OCI-LY3 (cell line): ENCODE measurements around the gene CAMTA1.

ENCODE experiments used
- H2AFZ ChIP-seq: fragments of 200-600, 300-600 bp; shearing (Covaris generic); 2 replicates; pipeline ENCODE4 v1.6.0; 2014; ENCODE audit warnings: antibody characterized with exemption, low read depth, low read length
- H3K27ac ChIP-seq: fragments of 200-600, 300-600 bp; sonication (generic); 2 replicates; pipeline ENCODE4 v1.5.1; 2014; ENCODE audit warnings: mild to moderate bottlenecking, low read length, moderate library complexity, mixed read lengths
- H3K27me3 ChIP-seq: fragments of 200-600, 300-600 bp; sonication (generic); 2 replicates; pipeline ENCODE4 v1.6.1; 2014; ENCODE audit warnings: low read depth, low read length, mixed read lengths
- H3K36me3 ChIP-seq: fragments of 200-600, 300-600 bp; sonication (generic); replicated peaks from 2 replicates; pipeline ENCODE3; 2014; ENCODE audit warnings: low read depth, low read length, mixed read lengths
- H3K4me1 ChIP-seq: fragments of 300-600, 200-600 bp; sonication (generic); 2 replicates; pipeline ENCODE4 v1.6.1; 2014; ENCODE audit warnings: low read length, mixed read lengths
- H3K4me2 ChIP-seq: fragments of 200-600, 300-600 bp; sonication (generic); 2 replicates; pipeline ENCODE4 v1.6.1; 2014; ENCODE audit warnings: low read length, mixed read lengths
- H3K4me3 ChIP-seq: fragments of 300-600, 200-600 bp; sonication (generic); 2 replicates; pipeline ENCODE4 v1.5.1; 2014; ENCODE audit warnings: antibody characterized with exemption, mild to moderate bottlenecking, low read length, moderate library complexity
- H3K79me2 ChIP-seq: fragments of 300-600, 200-600 bp; shearing (Covaris generic); 2 replicates; pipeline ENCODE4 v1.6.1; 2014; ENCODE audit warnings: mild to moderate bottlenecking, low read length, mixed read lengths
- H3K9ac ChIP-seq: fragments of 300-600, 200-600 bp; shearing (Covaris generic); 2 replicates; pipeline ENCODE4 v1.6.0; 2014; ENCODE audit warnings: mild to moderate bottlenecking, low read length, moderate library complexity
- H3K9me3 ChIP-seq: fragments of 200-600, 300-600 bp; shearing (Covaris generic); 2 replicates; pipeline ENCODE4 v1.6.1; 2014; ENCODE audit warnings: low read length, mixed read lengths; ENCODE audit not compliant: insufficient read depth
- H4K20me1 ChIP-seq: fragments of 200-600, 300-600 bp; sonication (generic); 2 replicates; pipeline ENCODE4 v1.6.1; 2016; ENCODE audit warnings: low read length, mixed read lengths; ENCODE audit not compliant: insufficient read depth
- EZH2phosphoT487 ChIP-seq: fragments of 200-600 bp; shearing (Covaris generic); IDR thresholded peaks from 2 replicates; pipeline ENCODE4 v1.6.1; 2018; ENCODE audit warnings: antibody characterized with exemption, mixed run types, low read depth
- TF ChIP-seq, protein P1 (sequence below): fragments of 200-600, 300-600 bp; sonication (generic); IDR thresholded peaks from 2 replicates; pipeline ENCODE4 v1.5.1; 2014; ENCODE audit warnings: antibody characterized with exemption, low read length, low read depth

The CAMTA1 gene

DNA sequence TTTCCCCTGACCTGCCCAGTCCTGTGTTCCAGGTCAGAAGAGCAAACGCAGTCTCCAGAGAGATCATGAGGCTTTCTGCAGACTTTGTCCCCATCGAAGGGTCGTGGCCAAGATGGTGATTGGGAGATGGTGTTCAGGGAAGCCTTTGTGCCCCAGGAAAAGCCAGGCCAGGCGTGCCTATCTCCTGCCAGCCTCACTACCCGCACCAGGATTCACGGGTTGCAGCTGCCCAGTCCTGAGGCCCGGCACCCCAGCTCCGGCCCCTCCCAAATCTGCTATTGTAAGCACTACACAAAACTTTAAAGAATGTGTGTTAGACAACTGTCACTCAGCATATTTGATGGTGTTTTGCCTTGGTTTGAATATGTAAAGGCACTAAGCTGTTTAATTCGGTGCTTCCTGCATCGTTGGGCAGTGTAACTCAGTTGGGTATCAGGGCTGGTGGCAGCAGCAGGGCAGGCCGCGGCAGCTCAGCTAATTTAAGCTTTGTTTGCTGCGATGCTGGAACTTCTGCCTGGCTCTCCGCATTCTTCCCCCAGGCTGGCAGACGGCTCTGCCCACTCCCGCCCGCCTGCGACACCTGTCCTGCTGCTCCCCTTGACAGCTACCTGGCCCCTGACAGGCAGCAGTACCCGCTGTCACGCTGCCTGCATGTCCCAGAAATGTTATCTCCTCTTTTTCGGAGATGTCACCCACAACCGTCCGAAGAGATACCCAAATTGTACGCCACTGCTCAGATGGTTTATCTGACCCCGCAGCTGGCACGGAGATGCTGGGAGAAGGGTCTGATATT lies 776.9 kb downstream of the CAMTA1 start:
- Histone ChIP-seq H3K79me2 (no peaks in the 10 kb centered on the region), H3K27me3 (no peaks in the 10 kb centered on the region), H3K27ac (no peak overlapping the region), H3K9me3 (no peaks in the 10 kb centered on the region), H3K4me2 (no peak overlapping the region), H3K36me3 (no peaks in the 10 kb centered on the region), H4K20me1 (no peaks in the 10 kb centered on the region), H3K4me1 (no peaks in the 10 kb centered on the region), H3K9ac (no peak overlapping the region), H2AFZ (no peak overlapping the region), H3K4me3 (no peak overlapping the region)
- TF ChIP-seq, protein P1, sequence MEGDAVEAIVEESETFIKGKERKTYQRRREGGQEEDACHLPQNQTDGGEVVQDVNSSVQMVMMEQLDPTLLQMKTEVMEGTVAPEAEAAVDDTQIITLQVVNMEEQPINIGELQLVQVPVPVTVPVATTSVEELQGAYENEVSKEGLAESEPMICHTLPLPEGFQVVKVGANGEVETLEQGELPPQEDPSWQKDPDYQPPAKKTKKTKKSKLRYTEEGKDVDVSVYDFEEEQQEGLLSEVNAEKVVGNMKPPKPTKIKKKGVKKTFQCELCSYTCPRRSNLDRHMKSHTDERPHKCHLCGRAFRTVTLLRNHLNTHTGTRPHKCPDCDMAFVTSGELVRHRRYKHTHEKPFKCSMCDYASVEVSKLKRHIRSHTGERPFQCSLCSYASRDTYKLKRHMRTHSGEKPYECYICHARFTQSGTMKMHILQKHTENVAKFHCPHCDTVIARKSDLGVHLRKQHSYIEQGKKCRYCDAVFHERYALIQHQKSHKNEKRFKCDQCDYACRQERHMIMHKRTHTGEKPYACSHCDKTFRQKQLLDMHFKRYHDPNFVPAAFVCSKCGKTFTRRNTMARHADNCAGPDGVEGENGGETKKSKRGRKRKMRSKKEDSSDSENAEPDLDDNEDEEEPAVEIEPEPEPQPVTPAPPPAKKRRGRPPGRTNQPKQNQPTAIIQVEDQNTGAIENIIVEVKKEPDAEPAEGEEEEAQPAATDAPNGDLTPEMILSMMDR, result no peak
- no peak for TF ChIP-seq EZH2phosphoT487

DNA sequence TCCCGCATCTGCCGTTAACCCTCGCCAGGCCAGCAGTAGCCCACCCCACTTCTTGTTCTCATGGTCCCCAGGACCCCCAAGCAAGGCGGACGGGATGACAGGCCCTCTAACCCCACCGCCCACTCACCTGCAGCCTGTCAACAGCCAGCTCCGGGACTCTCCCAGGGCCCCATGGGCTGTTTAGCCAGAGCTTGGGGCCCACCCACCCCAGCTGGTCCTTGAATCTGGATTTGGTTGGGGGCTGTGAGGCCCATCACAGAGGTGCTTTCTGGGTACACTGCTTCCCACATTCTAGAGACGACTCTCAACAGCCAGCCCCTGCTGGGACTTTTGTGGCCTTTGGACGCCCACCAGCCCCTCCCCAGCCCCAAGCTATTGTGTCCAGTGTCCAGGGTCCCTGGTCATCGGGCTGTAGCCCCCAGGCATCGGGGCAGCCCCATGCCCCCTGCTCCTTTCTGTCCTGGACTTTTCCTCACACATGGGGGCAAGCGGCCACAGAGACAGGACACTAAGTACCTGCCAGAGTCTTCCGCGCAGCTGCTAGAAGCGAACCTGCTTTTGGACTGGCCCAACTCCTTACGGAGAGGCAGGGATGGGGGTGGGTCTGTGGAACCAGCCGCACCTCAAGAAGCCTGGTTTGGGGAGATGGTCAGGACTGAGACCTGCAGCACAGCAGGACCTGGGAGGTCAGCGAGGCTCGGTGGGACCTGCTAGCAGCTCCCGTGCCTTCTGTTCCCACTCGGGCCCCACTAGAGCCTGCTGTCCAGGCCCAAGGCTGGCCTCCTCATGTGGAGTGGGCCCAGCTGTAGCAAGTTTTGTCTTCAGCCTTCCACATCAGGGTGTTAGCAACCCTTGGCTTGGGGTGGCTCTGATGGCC lies 777.7 kb downstream of the CAMTA1 start:
- no peak overlapping the region for H3K4me2 ChIP-seq
- no peaks in the 10 kb centered on the region for H4K20me1 ChIP-seq
- no peak overlapping the region for H3K27ac ChIP-seq
- H3K36me3 ChIP-seq, result no peaks in the 10 kb centered on the region
- no peaks in the 10 kb centered on the region for H3K9me3 ChIP-seq
- no peaks in the 10 kb centered on the region for H3K79me2 ChIP-seq
- H3K27me3 ChIP-seq, result no peaks in the 10 kb centered on the region
- no peak for TF ChIP-seq EZH2phosphoT487
- TF ChIP-seq, protein P1, result no peak
- H3K9ac ChIP-seq, result no peak overlapping the region
- no peak overlapping the region for H2AFZ ChIP-seq
- no peaks in the 10 kb centered on the region for H3K4me1 ChIP-seq
- H3K4me3 ChIP-seq, result no peak overlapping the region

DNA sequence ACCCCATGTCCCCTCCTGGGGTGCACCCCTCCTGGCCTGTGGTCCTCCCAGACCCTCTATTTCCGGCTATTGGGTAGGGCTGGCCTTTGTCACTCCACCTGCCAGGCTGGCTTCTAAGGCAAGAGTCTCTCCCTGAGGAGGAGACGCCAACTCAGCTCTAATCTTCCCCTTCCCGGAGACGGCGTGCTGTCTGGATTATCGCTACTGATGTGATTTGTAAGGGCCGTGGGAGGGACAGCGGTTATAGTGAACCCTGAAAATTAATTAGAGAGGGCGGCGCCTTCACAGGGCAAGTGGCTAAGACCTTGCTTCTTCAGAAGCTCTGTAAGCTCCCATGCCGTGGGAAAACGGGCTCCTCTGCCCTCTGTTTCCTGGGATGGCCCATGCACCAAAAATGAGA lies 778.9 kb downstream of the CAMTA1 start:
- no peaks in the 10 kb centered on the region for H3K4me1 ChIP-seq
- H4K20me1 ChIP-seq, result no peaks in the 10 kb centered on the region
- H3K36me3 ChIP-seq, result no peaks in the 10 kb centered on the region
- H3K27me3 ChIP-seq, result no peaks in the 10 kb centered on the region
- H3K9ac ChIP-seq, result no peak overlapping the region
- H3K27ac ChIP-seq, result no peak overlapping the region
- no peak overlapping the region for H3K4me3 ChIP-seq
- H3K4me2 ChIP-seq, result no peak overlapping the region
- TF ChIP-seq EZH2phosphoT487, result no peak
- TF ChIP-seq, protein P1, result no peak
- no peak overlapping the region for H2AFZ ChIP-seq
- H3K9me3 ChIP-seq, result no peaks in the 10 kb centered on the region
- no peaks in the 10 kb centered on the region for H3K79me2 ChIP-seq

DNA sequence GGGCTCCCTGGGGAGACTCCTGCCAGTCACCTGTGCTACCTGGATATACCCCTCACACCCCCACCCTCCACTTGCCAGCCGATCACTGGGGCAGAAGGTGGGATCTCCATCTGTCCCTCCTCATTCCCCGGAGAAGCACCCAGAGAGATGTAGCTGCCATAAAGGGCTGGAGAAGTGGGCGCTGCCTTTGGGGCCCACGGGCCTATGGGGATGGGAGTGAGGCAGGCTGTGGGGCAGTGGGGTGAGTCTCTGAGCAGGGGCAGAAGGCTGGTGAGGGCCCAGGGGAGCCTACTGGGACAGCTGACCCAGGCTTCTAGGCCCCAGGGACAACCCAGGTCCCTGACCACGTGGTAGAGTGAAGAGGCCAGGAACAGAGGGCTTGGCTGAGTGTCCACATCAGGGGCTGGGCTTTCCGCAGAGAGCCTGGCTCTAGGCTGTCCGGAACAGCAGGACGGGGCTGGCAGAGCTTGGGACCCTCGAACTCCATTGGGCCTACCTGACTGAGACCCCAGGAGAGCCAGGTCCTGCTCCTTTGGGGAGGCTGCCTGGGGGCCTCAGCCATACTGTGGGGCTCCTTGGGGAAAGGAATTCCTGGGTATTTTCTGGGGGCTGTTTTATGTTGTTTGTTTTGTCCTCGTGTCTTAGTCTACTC lies 780.0 kb downstream of the CAMTA1 start:
- Histone ChIP-seq H3K4me1 (no peaks in the 10 kb centered on the region), H4K20me1 (no peaks in the 10 kb centered on the region), H3K27me3 (no peaks in the 10 kb centered on the region), H2AFZ (no peak overlapping the region), H3K9ac (no peak overlapping the region), H3K4me2 (no peak overlapping the region), H3K9me3 (no peaks in the 10 kb centered on the region), H3K79me2 (no peaks in the 10 kb centered on the region), H3K4me3 (no peak overlapping the region), H3K36me3 (no peaks in the 10 kb centered on the region), H3K27ac (no peak overlapping the region)
- no peak for TF ChIP-seq EZH2phosphoT487
- TF ChIP-seq, protein P1, result no peak
